ENCODE results near the gene KAT8. TPM values are rescaled to one million over a fixed set of nuclear protein-coding genes. Genes with fewer than 3 reads are reported as not detected.

Gene KAT8
- total and polyA plus RNA-seq, 9 of the 15 experiments (the other 6 are each of a cell fraction or from before 2014, with no cell fraction given), result 10.0 to 98.5 (median 76.4) TPM

GRCh38 chr16:31136287-31136662, 18.8 kb downstream of the KAT8 start:
- H3K9me1 ChIP-seq (ENCODE audit: control insufficient read depth, insufficient read depth, low read length), result no peaks in the 10 kb centered on the region
- no peak overlapping the region for H3K27ac ChIP-seq (ENCODE audit: extremely low read depth, low read depth, low read length)
- peaks cover 33 to 81% of the 10 kb centered on the region in 2 experiments for H3K4me1 ChIP-seq (replicated peaks in 1 of 2; ENCODE audit: control insufficient read depth in 2 of 2, insufficient read depth in 2 of 2, low read length in 2 of 2)
- peak overlapping the region; percentile 81; the same call in 1 of the 2 replicates for H3K4me2 ChIP-seq (ENCODE audit: insufficient read depth, low read length)
- DNase-seq (ENCODE audit: extremely low read depth in 1 of 4, low spot score in 3 of 4) (no peak), ATAC-seq (no peak), FAIRE-seq (no peak)
- H3K9me3 ChIP-seq (replicated peaks; ENCODE audit: control insufficient read depth, insufficient read depth, low read depth, low read length), result no peaks in the 10 kb centered on the region
- no peak overlapping the region for H2AFZ ChIP-seq (ENCODE audit: low read depth, low read length)
- H3K36me3 ChIP-seq (ENCODE audit: control insufficient read depth, insufficient read depth, low read length), result peaks cover 14% of the 10 kb centered on the region; the same call in 1 of the 3 replicates
- ChIA-PET POLR2A (interaction anchor here (0.7 to 4.2 kb wide), 4 partner anchors 17 to 159 kb away, joined by 3 to 23 read pairs (median 8); partner anchors contain the start of genes FUS and KAT8), CTCF (ENCODE audit: low intra/inter-chr PET ratio) (no interaction called here)
- H4K20me1 ChIP-seq (replicated peaks; ENCODE audit: control insufficient read depth, insufficient read depth, low read length), result no peaks in the 10 kb centered on the region
- H3K27me3 ChIP-seq (ENCODE audit: control insufficient read depth in 2 of 2, insufficient read depth in 2 of 2, low read length in 2 of 2), result no peaks in the 10 kb centered on the region
- H3K4me3 ChIP-seq, result no peak overlapping the region
- WGBS (ENCODE audit: insufficient coverage, low coverage, missing lambda C conversion rate), result 62% methylated on average over 6 of the region's 6 CpGs
- H3K79me2 ChIP-seq (ENCODE audit: control insufficient read depth, insufficient read depth, low read length), result no peaks in the 10 kb centered on the region
- intact Hi-C loops (cut with micrococcal nuclease) (no loop called here), in situ Hi-C loops (cut with MboI) (no loop called here)
- H3K9ac ChIP-seq (ENCODE audit: insufficient read depth in 1 of 2, low read depth in 2 of 2, low read length in 2 of 2), result peak overlapping the region in 1 of 2 experiments; percentile 87; a peak in 2 of 4 replicates
- no TSS peak for BruUV-seq (replicated peaks)
- no peak for TF ChIP-seq ID3 (CRISPR knock-in tag; IDR thresholded peaks at IDR 0.05)
- no peak for TF ChIP-seq ID3 (tag; IDR thresholded peaks at IDR 0.05)
- TF ChIP-seq NFXL1 (CRISPR knock-in tag; IDR thresholded peaks at IDR 0.05), result no peak
- TF ChIP-seq E2F1 (CRISPR knock-in tag; IDR thresholded peaks at IDR 0.05), result no peak
- no peak for TF ChIP-seq LEF1 (IDR thresholded peaks at IDR 0.05)
- no peak for TF ChIP-seq ZBTB12 (CRISPR knock-in tag; IDR thresholded peaks at IDR 0.05)
- no peak for TF ChIP-seq ELF4 (CRISPR knock-in tag; IDR thresholded peaks at IDR 0.05)
- no peak for TF ChIP-seq HIVEP1 (CRISPR knock-in tag; IDR thresholded peaks at IDR 0.05)
- no peak for TF ChIP-seq MCM3 (IDR thresholded peaks at IDR 0.05)
- no peak for TF ChIP-seq ZNF407 (IDR thresholded peaks at IDR 0.05; ENCODE audit: low read depth)
